Adrenal gland (tissue), 12 donors: Measurements from ENCODE around the gene TACR1. TPM values are rescaled to one million over a fixed set of nuclear protein-coding genes. Genes with fewer than 3 reads are reported as not detected.
"Not testable (repeated sequence)": the region's sequence is repeated elsewhere in the genome, so short reads cannot be mapped to it uniquely, and the experiment has no call there.

ENCODE experiments used
- DNase-seq, 7 donors: peaks; one replicate each; pipeline ENCODE4 v3.0.0-alpha.2; 2019 to 2020
- H3K27ac ChIP-seq, 5 donors: fragments of 200-600 bp; sonication (generic) in 4 of 5; 1 replicate in 3 of 5; 2 replicates in 2 of 5; pipeline versions ENCODE4 v1.5.1 to v1.8.0; 2016 to 2020; ENCODE audit warnings: mild to moderate bottlenecking in 1 of 5
- H3K27me3 ChIP-seq: fragments of 200-600 bp; 2 replicates; pipeline ENCODE4 v1.8.0; 2021
- H3K36me3 ChIP-seq, 2 donors: fragments of 200-600 bp; replicated peaks in 1 of 2; 1 replicate in 1 of 2; 2 replicates in 1 of 2; pipeline versions ENCODE4 v1.5.1 to v1.8.0; 2018 to 2022
- H3K4me1 ChIP-seq, 2 donors: fragments of 200-600 bp; replicated peaks in 1 of 2; 1 replicate in 1 of 2; 2 replicates in 1 of 2; pipeline versions ENCODE4 v1.5.1 to v1.8.0; 2018 to 2021
- H3K4me3 ChIP-seq, 4 donors: fragments of 200-600 bp; sonication (generic) in 3 of 4; one replicate each; pipeline ENCODE4 v1.5.1; 2016 to 2018
- H3K9me3 ChIP-seq, 3 donors: fragments of 200-600 bp; sonication (generic) in 1 of 3; replicated peaks in 1 of 3; 1 replicate in 2 of 3; 2 replicates in 1 of 3; pipeline versions ENCODE4 v1.5.1 to v1.8.0; 2016 to 2021
- POLR2A ChIP-seq, 2 donors: fragments of 450-650 bp; IDR thresholded peaks; one replicate each; pipeline ENCODE4 v1.6.1; 2017; ENCODE audit warnings: antibody characterized with exemption in 2 of 2, mild to moderate bottlenecking in 2 of 2, moderate library complexity in 1 of 2
- WGBS, 4 donors: extraction: QIAGEN DNeasy Blood & Tissue Kit in 2 of 4; methylation state at CpG; one replicate each; pipeline versions ENCODE4 v1.1.5 to v1.1.7; 2013 to 2017; 5-methylcytosine and 5-hydroxymethylcytosine counted together
- intact Hi-C, 2 donors: fragments of 100-400 bp; cut with DNase I; formaldehyde crosslinking; loops; one replicate each; pipeline versions ENCODE4 v1.14.1 to v1.15.0; 2022 to 2023
- polyA plus RNA-seq, 3 donors: library from polyadenylated mRNA; stranded (reverse); fragments of 200-250 nt in 2 of 3; fragments of 350-450 nt in 1 of 3; fragmentation: Illumina TruSeq in 1 of 3; extraction: RNeasy Lipid Tissue Mini Kit (QIAGEN cat#74804) in 1 of 3; gene quantifications; one replicate each; pipeline ENCODE4 v1.2.3, GENCODE V29; 2013 to 2014
- total RNA-seq, 9 donors: library from RNA; depleted of rRNA in 4 of 9; stranded (reverse); fragments of >200 nt in 4 of 9; fragments of 120-200 nt in 1 of 9; fragmentation: NEBNext Ultra II Directional in 1 of 9; extraction: Animal tissue kit (Norgen Biotek cat#: 25700) in 1 of 9; gene quantifications; one replicate each; pipeline versions ENCODE4 v1.1.0 to v1.2.4, GENCODE V29; 2013 to 2023
- TF ChIP-seq, protein P1 (sequence below), 6 experiments: fragments of 450-650 bp in 4 of 6; fragments of 200-600 bp in 2 of 6; sonication (generic) in 1 of 6; IDR thresholded peaks; 1 replicate in 5 of 6; 2 replicates in 1 of 6; pipeline versions ENCODE4 v1.5.1 to v1.8.0; 2016 to 2021; ENCODE audit warnings: antibody characterized with exemption in 6 of 6, mild to moderate bottlenecking in 2 of 6, moderate library complexity in 1 of 6
- donor health status: healthy with polysubstance abuse.
- donor health status: Bipolar disorder and iron deficiency.
- donor health status: DM: yes; HTN: yes; CAD: no.
- donor health status: DM: no; HTN: no; CAD: no.
- donor health status: DM: no; HTN: no; CAD: no.
- donor health status: DM: yes; HTN: yes; CAD: no.

The TACR1 gene
- total and polyA plus RNA-seq, 12 donors: 0.15 to 1.9 (median 0.41) TPM; not detected in 1

DNA sequence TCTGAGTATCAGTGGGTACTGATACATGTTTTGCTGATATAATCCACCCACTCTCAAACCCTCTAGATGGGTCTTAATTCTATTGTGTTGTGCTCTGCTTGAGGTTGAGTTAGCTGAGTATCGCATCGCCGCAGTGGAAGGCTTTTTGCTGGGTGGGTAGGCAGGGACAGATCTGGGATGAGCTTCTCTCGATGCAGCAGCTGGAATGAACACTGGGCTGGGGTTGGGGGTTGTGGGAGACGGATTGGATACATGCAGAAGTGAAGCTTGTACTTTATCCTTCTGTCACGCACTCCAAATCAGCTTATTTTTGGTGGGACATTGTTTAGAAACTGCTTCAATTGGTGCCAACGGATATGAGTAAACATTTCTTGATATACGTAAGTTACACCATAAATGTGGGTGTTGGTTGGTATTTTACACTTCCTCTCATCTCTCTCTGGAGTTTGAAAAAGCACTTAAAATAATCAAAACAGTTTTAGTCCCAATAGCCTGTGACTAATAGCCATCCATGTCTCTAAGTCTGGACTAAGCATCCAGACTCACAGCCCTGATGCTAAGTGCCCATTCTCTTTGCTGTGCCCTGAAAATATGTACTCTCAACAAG, 133.8 kb downstream of the TACR1 start:
- Histone ChIP-seq H3K4me1 (no peaks in the 10 kb centered on the region), H3K4me3 (no peak overlapping the region), H3K27ac (no peak overlapping the region), H3K36me3 (no peaks in the 10 kb centered on the region), H3K9me3 (no peaks in the 10 kb centered on the region), H3K27me3 (no peaks in the 10 kb centered on the region)
- intact Hi-C loops: loop anchor here in 1 of 2 donors (10.0 kb wide), 2 partner anchors 151 to 339 kb away; no protein-coding TSS in a partner anchor
- no peak for DNase-seq
- 86 to 91% (median 88%) methylated on average over 8 of the region's 8 CpGs for WGBS, 4 donors
- no peak for TF ChIP-seq POLR2A (IDR thresholded peaks at IDR 0.05)
- TF ChIP-seq, protein P1, sequence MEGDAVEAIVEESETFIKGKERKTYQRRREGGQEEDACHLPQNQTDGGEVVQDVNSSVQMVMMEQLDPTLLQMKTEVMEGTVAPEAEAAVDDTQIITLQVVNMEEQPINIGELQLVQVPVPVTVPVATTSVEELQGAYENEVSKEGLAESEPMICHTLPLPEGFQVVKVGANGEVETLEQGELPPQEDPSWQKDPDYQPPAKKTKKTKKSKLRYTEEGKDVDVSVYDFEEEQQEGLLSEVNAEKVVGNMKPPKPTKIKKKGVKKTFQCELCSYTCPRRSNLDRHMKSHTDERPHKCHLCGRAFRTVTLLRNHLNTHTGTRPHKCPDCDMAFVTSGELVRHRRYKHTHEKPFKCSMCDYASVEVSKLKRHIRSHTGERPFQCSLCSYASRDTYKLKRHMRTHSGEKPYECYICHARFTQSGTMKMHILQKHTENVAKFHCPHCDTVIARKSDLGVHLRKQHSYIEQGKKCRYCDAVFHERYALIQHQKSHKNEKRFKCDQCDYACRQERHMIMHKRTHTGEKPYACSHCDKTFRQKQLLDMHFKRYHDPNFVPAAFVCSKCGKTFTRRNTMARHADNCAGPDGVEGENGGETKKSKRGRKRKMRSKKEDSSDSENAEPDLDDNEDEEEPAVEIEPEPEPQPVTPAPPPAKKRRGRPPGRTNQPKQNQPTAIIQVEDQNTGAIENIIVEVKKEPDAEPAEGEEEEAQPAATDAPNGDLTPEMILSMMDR (IDR thresholded peaks at IDR 0.05): no peak

DNA sequence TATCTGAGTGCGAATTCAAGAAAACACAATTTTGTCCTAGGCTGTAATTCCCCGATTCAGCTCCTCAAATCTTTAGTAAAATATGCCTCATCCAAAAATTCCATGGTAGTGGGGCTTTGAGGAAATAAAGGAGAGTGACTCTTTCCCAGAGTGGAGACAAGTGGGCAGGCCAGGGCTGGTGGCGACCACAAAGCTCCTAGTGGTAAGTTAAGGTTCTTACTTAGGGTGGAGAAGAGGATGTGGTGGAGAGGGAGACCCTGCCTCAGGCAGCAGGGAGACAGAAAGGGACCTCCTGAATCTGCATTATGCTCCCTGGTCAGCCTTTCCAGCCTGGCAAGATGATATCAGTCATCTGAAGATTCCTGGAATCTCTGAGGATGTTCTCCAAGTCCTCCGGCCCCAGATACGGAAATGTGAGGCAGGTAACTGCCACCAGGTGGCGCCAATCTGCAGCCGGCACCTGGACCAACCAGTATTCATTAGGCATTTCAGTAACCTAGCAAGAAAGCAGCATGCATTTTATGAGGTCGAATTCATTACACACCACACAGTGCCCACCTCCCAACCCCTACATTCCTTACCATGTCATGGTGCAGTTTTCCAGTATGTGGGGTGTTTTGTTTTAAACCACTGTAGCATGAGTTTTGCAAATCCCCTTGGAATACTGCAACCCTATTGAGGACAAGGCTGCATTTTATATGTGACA, 134.5 kb downstream of the TACR1 start:
- no peak overlapping the region for H3K4me3 ChIP-seq
- no peaks in the 10 kb centered on the region for H3K9me3 ChIP-seq
- intact Hi-C loops: loop anchor here in 1 of 2 donors (10.0 kb wide), 2 partner anchors 150 to 340 kb away; no protein-coding TSS in a partner anchor
- peak; percentile 27 to 76 (median 53) for DNase-seq
- WGBS, 4 donors: 45 to 86% (median 54%) methylated on average over 6 to 8 of the region's 8 CpGs
- no peak for TF ChIP-seq POLR2A (IDR thresholded peaks at IDR 0.05)
- TF ChIP-seq, protein P1 (IDR thresholded peaks at IDR 0.05): peak; percentile 36 to 80 (median 66)
- no peaks in the 10 kb centered on the region for H3K36me3 ChIP-seq
- H3K27ac ChIP-seq: no peak overlapping the region
- H3K27me3 ChIP-seq: no peaks in the 10 kb centered on the region
- no peaks in the 10 kb centered on the region for H3K4me1 ChIP-seq

DNA sequence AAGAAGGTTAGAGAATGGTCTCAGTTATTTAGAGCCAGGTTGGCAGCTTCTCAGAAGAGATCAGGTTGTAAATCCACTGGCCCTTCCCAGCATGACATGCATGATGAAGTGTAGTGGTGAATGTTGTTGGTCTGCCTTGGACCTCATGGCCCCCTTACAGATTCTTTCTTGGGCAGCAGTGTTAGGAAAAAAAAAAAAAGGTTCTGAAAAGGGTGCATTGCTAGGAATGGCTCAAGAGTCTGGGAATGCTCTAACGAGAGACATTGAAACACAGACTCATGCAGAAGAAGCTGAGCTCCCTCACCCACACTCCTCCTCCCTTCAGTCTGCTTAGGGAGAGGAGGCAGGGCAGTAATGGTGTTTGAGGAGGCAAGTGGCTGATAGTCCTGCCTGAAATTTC, 135.4 kb downstream of the TACR1 start:
- 62 to 79% (median 76%) methylated on average over 1 of the region's 1 CpG for WGBS, 4 donors
- no peaks in the 10 kb centered on the region for H3K9me3 ChIP-seq
- H3K4me1 ChIP-seq: no peaks in the 10 kb centered on the region
- intact Hi-C loops: loop anchor here in 1 of 2 donors (10.0 kb wide), 2 partner anchors 149 to 341 kb away; no protein-coding TSS in a partner anchor
- no peaks in the 10 kb centered on the region for H3K36me3 ChIP-seq
- no peaks in the 10 kb centered on the region for H3K27me3 ChIP-seq
- no peak overlapping the region for H3K4me3 ChIP-seq
- no peak for DNase-seq
- TF ChIP-seq, protein P1 (IDR thresholded peaks at IDR 0.05): no peak
- H3K27ac ChIP-seq: no peak overlapping the region

DNA sequence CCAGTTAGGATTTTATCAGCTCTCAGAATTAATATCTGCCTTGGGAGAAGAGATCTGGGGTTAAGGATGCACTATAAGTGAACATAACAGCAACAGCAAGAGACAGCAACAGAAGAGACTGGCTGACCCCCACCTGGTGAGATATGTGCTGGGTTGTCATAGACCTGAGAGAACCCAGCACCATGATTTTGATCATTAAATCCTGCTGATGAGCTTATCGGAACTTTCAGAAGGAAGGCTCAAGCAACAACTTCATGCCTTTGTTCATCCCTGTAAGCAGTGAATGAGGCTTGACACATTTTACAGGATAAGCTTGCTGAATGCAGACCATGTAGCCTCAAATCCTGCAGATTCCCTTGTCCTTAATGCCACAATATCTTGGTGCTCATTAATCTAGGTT, 140.9 kb downstream of the TACR1 start:
- no peak for DNase-seq
- H3K9me3 ChIP-seq: no peaks in the 10 kb centered on the region
- 86 to 92% (median 88%) methylated on average over 1 of the region's 1 CpG for WGBS, 4 donors
- H3K4me1 ChIP-seq: no peaks in the 10 kb centered on the region
- no peak for TF ChIP-seq POLR2A (IDR thresholded peaks at IDR 0.05)
- TF ChIP-seq, protein P1 (IDR thresholded peaks at IDR 0.05): no peak
- no peak overlapping the region for H3K27ac ChIP-seq
- H3K4me3 ChIP-seq: no peak overlapping the region
- no peaks in the 10 kb centered on the region for H3K36me3 ChIP-seq
- no peaks in the 10 kb centered on the region for H3K27me3 ChIP-seq
- intact Hi-C loops: no loop called here

DNA sequence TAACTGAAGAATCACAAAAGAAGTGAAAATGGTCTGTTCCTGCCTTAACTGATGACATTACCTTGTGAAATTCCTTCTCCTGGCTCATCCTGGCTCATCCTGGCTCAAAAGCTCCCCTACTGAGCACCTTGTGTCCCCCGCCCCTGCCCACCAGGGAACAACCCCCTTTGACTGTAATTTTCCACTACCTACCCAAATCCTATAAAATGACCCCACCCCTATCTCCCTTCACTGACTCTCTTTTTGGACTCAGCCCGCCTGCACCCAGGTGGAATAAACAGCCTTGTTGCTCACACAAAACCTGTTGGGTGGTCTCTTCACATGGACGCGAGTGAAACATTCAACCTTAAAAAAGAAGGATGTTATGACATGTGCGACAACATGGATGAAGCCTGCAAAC, 142.2 kb downstream of the TACR1 start:
- H3K4me1 ChIP-seq, H3K9me3 ChIP-seq, H3K27ac ChIP-seq, DNase-seq, intact Hi-C loops, H3K4me3 ChIP-seq, H3K36me3 ChIP-seq, H3K27me3 ChIP-seq: not testable (repeated sequence)
- 90 to 93% (median 92%) methylated on average over 5 of the region's 5 CpGs for WGBS, 4 donors
